GM23248 (cell line): ENCODE measurements around the gene NFIA.

Source experiments
- EZH2 ChIP-seq: fragments of 200-600 bp; sonication (generic); IDR thresholded peaks from 2 replicates; pipeline ENCODE4 v1.6.1; 2018; ENCODE audit warnings: antibody characterized with exemption, mild to moderate bottlenecking; ENCODE audit not compliant: insufficient read depth, poor library complexity, severe bottlenecking
- EZH2phosphoT487 ChIP-seq: fragments of 200-600 bp; sonication (generic); IDR thresholded peaks from 2 replicates; pipeline ENCODE4 v1.6.1; 2018; ENCODE audit warnings: antibody characterized with exemption, moderate library complexity, mild to moderate bottlenecking, low read depth; ENCODE audit not compliant: insufficient read depth

DNA sequence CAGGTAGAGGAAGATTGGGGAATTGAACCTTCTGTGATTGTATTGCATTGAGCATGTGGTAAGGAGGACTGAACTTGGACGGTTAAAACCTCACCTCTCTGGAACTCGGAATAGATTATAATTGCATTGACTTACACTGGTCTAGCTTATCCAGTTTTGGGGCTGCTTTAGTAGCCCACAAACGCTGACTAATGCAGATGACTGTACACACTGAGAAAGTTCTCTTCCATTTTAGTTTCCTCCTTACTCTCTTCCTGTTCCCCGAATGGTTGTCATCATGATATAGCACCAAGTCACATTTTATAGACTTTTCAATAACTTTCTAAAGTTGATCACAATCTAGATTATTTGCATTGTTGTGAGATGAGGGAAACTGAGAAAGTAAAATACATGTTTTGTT, 78.2 kb downstream of the NFIA start:
- no peak for TF ChIP-seq EZH2
- no peak for TF ChIP-seq EZH2phosphoT487
